ENCODE measurements around the gene BMP4. TPM values are rescaled to one million over a fixed set of nuclear protein-coding genes. Genes with fewer than 3 reads are reported as not detected.

The BMP4 gene
- total and polyA plus RNA-seq, 2 experiments from 2014 or later, result 2.5 to 3.9 TPM

DNA sequence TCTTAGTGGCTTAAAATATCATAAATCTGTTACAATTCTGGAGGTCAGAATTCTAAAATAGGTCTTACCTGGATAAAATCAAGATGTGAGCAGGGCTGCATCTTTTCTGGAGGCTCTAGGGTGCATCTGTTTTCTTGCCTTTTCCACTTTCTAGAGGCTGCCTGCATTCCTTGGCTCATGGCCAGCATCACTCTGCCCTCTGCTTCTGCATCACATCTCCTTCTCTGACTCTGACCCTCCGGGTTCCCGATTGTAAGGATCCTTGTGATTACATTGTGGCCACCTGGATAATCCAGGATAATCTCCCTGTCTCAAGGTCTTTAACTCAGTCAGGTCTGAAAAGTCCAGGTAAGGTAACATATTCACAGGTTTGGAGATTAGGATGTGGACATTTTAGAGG lies 11.0 kb upstream of the BMP4 start:
- Histone ChIP-seq H3K27me3 (ENCODE audit: insufficient read depth) (peaks cover 34% of the 10 kb centered on the region), H2AFZ (no peak overlapping the region), H3F3A (replicated peaks; ENCODE audit: low read depth) (0 out of 2 replicates have a peak, but pooled peaks cover 4% of the 10 kb centered on the region), H3K9me2 (ENCODE audit: insufficient read depth) (0 out of 2 replicates have a peak, but pooled peaks cover 6% of the 10 kb centered on the region), H3K36me3 (ENCODE audit: insufficient read depth) (no peaks in the 10 kb centered on the region), H3K4me1 (ENCODE audit: insufficient read depth) (peaks cover 39% of the 10 kb centered on the region), H3K79me2 (replicated peaks; ENCODE audit: insufficient read depth) (no peaks in the 10 kb centered on the region), H4K20me1 (replicated peaks; ENCODE audit: insufficient read depth) (no peaks in the 10 kb centered on the region), H3K4me2 (no peak overlapping the region), H3K4me3 (no peak overlapping the region), H3K27ac (ENCODE audit: low read depth) (no peak overlapping the region)
- peaks cover 31% of the 10 kb centered on the region for H3K27me3 Mint-ChIP-seq (ENCODE audit: insufficient read depth, low read depth, poor library complexity)
- H3K4me1 Mint-ChIP-seq, result peaks cover 43% of the 10 kb centered on the region
- ATAC-seq, result no peak
- H3K27ac Mint-ChIP-seq, result no peak overlapping the region
- no peaks in the 10 kb centered on the region; the same call in 2 of the 3 replicates for H3K36me3 Mint-ChIP-seq (ENCODE audit: low read depth)
- TF ChIP-seq JUNB (IDR thresholded peaks at IDR 0.05; ENCODE audit: unreplicated experiment), result no peak
- TF ChIP-seq, protein P1, sequence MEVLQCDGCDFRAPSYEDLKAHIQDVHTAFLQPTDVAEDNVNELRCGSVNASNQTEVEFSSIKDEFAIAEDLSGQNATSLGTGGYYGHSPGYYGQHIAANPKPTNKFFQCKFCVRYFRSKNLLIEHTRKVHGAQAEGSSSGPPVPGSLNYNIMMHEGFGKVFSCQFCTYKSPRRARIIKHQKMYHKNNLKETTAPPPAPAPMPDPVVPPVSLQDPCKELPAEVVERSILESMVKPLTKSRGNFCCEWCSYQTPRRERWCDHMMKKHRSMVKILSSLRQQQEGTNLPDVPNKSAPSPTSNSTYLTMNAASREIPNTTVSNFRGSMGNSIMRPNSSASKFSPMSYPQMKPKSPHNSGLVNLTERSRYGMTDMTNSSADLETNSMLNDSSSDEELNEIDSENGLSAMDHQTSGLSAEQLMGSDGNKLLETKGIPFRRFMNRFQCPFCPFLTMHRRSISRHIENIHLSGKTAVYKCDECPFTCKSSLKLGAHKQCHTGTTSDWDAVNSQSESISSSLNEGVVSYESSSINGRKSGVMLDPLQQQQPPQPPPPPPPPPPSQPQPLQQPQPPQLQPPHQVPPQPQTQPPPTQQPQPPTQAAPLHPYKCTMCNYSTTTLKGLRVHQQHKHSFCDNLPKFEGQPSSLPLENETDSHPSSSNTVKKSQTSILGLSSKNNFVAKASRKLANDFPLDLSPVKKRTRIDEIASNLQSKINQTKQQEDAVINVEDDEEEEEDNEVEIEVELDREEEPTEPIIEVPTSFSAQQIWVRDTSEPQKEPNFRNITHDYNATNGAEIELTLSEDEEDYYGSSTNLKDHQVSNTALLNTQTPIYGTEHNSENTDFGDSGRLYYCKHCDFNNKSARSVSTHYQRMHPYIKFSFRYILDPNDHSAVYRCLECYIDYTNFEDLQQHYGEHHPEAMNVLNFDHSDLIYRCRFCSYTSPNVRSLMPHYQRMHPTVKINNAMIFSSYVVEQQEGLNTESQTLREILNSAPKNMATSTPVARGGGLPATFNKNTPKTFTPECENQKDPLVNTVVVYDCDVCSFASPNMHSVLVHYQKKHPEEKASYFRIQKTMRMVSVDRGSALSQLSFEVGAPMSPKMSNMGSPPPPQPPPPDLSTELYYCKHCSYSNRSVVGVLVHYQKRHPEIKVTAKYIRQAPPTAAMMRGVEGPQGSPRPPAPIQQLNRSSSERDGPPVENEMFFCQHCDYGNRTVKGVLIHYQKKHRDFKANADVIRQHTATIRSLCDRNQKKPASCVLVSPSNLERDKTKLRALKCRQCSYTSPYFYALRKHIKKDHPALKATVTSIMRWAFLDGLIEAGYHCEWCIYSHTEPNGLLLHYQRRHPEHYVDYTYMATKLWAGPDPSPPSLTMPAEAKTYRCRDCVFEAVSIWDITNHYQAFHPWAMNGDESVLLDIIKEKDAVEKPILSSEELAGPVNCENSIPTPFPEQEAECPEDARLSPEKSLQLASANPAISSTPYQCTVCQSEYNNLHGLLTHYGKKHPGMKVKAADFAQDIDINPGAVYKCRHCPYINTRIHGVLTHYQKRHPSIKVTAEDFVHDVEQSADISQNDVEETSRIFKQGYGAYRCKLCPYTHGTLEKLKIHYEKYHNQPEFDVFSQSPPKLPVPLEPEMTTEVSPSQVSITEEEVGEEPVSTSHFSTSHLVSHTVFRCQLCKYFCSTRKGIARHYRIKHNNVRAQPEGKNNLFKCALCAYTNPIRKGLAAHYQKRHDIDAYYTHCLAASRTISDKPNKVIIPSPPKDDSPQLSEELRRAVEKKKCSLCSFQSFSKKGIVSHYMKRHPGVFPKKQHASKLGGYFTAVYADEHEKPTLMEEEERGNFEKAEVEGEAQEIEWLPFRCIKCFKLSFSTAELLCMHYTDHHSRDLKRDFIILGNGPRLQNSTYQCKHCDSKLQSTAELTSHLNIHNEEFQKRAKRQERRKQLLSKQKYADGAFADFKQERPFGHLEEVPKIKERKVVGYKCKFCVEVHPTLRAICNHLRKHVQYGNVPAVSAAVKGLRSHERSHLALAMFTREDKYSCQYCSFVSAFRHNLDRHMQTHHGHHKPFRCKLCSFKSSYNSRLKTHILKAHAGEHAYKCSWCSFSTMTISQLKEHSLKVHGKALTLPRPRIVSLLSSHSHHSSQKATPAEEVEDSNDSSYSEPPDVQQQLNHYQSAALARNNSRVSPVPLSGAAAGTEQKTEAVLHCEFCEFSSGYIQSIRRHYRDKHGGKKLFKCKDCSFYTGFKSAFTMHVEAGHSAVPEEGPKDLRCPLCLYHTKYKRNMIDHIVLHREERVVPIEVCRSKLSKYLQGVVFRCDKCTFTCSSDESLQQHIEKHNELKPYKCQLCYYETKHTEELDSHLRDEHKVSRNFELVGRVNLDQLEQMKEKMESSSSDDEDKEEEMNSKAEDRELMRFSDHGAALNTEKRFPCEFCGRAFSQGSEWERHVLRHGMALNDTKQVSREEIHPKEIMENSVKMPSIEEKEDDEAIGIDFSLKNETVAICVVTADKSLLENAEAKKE (CRISPR knock-in tag; IDR thresholded peaks at IDR 0.05), result no peak
- TF ChIP-seq CREB1 (CRISPR knock-in tag; IDR thresholded peaks at IDR 0.05; ENCODE audit: low read depth), result no peak
- no peak for TF ChIP-seq ETS1 (IDR thresholded peaks at IDR 0.05)
- no peak for TF ChIP-seq POLR2AphosphoS5 (IDR thresholded peaks at IDR 0.05; ENCODE audit: low read depth)
- no peak for TF ChIP-seq EZH2 (IDR thresholded peaks at IDR 0.05; ENCODE audit: low read depth, unreplicated experiment)
- no peak for TF ChIP-seq REST (IDR thresholded peaks at IDR 0.05; ENCODE audit: unreplicated experiment)
- no peak for DNase-seq (ENCODE audit: low spot score)
- H3K9me3 Mint-ChIP-seq, result peaks cover 6% of the 10 kb centered on the region
- no peak overlapping the region for H3K4me3 Mint-ChIP-seq
